Spleen (tissue), 7 donors: Measurements from ENCODE around the gene AGAP9.
"Not testable (repeated sequence)": the region's sequence is repeated elsewhere in the genome, so short reads cannot be mapped to it uniquely, and the experiment has no call there.

Source experiments
- CTCF ChIP-seq, 11 experiments: fragments of 200-600 bp in 7 of 11; fragments of 450-650 bp in 4 of 11; sonication (generic) in 4 of 11; IDR thresholded peaks in 8 of 11; conservative IDR thresholded peaks in 3 of 11; 1 replicate in 7 of 11; 2 replicates in 4 of 11; pipeline versions ENCODE4 v1.4.0 to v1.8.0; 2016 to 2021; ENCODE audit warnings: antibody characterized with exemption in 11 of 11, inconsistent platforms in 4 of 11, mild to moderate bottlenecking in 1 of 11
- POLR2A ChIP-seq, 3 donors: fragments of 450-650 bp; IDR thresholded peaks; one replicate each; pipeline ENCODE4 v1.5.1; 2017; ENCODE audit warnings: antibody characterized with exemption in 3 of 3, mild to moderate bottlenecking in 1 of 3
- POLR2AphosphoS5 ChIP-seq, 3 donors: sonication (generic); formaldehyde crosslinking; IDR thresholded peaks; one replicate each; pipeline ENCODE4 v1.5.1; 2017; ENCODE audit warnings: antibody characterized with exemption in 3 of 3
- donor health status: DM: no; HTN: no; CAD: no; lungs with moderate emphysema.
- donor health status: DM: no; HTN: no; CAD: no.
- donor health status: DM: no; HTN: no; CAD: no.

- not testable (repeated sequence) for TF ChIP-seq CTCF (IDR thresholded peaks at IDR 0.05 in 8 of 11, conservative IDR thresholded peaks at IDR 0.05 in 3 of 11); POLR2A (IDR thresholded peaks at IDR 0.05); POLR2AphosphoS5 (IDR thresholded peaks at IDR 0.05)
Measured at GRCh38 chr10:47536430-47536829, 13.0 kb upstream of the AGAP9 start.
